AG09319 (cell line): ENCODE results near the gene SORL1.
A peak's percentile ranks its signal among the peaks of the same experiment; 100 is the strongest.

Experiments used
- DNase-seq: peaks from one replicate; pipeline ENCODE4 v3.0.0-alpha.2; 2010; ENCODE audit warnings: low read depth; ENCODE audit errors: extremely low read depth
- TF ChIP-seq, protein P1 (sequence below): IDR thresholded peaks from 2 replicates; pipeline ENCODE4 v1.5.1; 2011; ENCODE audit warnings: low read depth, mild to moderate bottlenecking, inconsistent platforms, low read length, moderate library complexity

Gene SORL1

DNA sequence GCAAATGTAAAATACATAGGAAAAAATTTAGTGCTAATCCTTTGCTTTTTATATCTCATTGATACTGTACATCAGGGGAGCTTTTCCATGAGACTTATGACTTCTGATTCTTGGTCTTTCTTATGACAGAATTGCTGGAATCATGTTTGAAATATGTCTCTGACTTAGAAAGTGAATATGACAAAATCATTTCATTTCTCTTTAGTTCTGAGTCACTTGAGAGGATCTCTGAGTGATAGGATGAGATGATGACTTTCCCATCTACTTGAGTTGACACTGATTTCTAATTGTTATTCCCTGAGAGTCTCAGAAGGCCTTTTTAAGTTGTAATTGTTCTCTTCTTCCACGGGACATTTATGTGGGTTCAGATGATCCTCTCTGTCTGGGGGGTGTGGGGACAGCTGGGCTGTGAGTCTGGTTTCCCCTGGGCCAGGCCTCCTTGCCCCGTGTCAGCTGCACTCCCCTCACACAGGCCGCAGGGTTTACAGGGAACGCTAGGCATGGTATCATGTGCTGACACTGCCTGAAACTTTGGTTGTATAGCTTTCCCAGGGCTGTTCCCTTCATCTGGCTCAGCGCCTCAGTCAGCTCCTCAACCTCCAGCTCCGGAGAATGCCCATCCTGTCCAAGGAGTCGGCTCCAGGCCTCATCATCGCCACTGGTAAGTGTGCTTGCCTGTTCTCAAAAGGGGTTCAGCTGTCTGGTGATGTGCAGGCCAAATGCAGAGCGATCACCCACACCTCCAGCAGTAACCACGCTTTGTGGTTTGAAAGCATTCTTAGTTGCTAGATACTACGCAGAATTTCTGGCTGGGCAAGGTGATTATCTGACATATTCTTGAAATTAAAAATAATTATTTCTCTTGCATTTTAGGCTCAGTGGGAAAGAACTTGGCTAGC is 70.2 kb downstream of the SORL1 start:
- TF ChIP-seq, protein P1, sequence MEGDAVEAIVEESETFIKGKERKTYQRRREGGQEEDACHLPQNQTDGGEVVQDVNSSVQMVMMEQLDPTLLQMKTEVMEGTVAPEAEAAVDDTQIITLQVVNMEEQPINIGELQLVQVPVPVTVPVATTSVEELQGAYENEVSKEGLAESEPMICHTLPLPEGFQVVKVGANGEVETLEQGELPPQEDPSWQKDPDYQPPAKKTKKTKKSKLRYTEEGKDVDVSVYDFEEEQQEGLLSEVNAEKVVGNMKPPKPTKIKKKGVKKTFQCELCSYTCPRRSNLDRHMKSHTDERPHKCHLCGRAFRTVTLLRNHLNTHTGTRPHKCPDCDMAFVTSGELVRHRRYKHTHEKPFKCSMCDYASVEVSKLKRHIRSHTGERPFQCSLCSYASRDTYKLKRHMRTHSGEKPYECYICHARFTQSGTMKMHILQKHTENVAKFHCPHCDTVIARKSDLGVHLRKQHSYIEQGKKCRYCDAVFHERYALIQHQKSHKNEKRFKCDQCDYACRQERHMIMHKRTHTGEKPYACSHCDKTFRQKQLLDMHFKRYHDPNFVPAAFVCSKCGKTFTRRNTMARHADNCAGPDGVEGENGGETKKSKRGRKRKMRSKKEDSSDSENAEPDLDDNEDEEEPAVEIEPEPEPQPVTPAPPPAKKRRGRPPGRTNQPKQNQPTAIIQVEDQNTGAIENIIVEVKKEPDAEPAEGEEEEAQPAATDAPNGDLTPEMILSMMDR, result no peak
- DNase-seq, result no peak

DNA sequence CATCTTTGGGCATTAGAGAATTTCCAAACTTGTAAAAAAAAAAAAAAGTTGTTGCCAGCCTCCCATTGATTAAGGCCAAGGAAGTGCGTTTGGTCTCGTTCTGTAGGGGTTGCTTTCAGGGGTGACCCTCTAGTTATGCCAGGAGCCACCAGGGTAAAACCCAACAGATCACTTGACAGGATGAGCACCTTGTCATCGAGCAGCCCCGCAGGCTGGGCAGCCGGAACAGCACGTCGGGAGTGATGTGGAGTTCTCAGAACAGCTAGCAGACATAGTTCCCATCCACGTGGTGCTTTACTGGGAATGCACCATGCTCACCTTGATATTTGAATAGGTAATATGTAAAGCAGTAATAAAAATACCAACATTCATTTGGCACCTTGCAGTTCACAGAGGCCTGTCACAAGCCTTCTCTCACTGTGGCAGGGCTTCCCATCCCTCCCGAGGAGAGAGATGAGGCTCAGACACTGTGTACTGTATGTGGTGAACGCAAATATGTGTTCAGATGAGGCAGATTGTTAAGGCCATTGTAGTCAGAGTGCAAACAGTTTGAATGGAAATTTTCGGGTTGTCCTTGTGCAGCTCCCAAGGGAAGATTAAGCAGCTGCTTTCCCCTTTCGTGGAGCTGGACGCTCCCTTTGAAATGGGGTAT is 71.6 kb downstream of the SORL1 start:
- no peak for DNase-seq
- TF ChIP-seq, protein P1, result no peak

DNA sequence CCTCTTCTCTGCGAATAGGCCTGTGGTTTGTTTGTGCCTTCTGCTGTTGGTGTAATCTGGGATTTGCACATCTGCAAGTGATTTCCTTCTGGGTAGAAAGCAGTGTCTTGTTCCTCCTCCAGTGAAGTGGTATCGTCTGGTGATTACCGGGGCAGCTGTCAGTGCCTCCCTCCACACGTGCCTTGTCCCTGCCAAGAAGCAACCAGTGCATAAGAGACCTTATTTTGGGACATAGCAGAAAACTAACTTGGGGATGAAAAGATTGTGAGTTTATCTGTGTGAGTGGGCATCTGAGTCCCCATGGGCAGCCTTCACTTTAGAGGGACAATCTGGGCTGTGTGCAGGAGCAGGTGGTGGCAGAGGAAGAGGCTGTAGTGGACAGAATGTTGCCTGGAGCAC is 72.1 kb downstream of the SORL1 start:
- peak; percentile 10 for DNase-seq
- TF ChIP-seq, protein P1, result no peak

DNA sequence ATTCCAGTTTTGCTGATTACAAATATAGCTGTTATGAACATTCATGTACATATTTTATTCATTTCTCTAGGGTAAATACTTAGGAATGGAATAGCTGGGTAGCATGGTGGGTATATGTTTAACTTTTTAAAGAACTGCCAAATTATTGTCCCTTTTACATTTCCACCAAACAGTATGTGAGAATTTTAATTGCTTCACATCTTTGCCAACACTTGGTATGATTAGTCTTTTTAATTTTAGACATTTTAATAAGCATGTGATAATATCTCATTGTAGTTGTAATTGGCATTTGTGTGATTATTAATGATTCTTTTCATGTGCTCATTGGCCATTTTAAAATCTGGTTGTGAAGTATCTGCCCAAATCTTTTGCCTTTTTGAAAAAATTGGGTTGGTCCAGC is 73.3 kb downstream of the SORL1 start:
- DNase-seq, result no peak
- TF ChIP-seq, protein P1, result no peak

DNA sequence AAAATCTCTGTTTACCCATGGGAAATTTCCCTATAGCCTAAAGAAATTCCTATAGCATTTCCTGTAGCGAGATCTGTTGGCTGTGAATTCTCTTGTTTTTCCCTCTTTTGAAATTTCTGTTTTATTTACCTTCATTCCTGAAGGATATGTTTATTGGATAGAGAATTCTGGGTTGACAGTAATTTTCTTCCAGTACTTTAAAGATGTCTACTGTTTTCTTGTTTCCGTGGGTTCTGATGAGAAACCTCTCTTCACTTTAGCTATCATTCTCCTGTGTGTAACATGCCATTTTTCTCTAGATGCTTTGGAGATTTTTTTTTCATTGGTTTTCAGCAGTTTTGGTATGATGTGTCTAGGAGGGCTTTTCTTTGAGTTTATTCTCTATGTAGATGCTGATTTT is 78.1 kb downstream of the SORL1 start:
- TF ChIP-seq, protein P1, result no peak
- no peak for DNase-seq

DNA sequence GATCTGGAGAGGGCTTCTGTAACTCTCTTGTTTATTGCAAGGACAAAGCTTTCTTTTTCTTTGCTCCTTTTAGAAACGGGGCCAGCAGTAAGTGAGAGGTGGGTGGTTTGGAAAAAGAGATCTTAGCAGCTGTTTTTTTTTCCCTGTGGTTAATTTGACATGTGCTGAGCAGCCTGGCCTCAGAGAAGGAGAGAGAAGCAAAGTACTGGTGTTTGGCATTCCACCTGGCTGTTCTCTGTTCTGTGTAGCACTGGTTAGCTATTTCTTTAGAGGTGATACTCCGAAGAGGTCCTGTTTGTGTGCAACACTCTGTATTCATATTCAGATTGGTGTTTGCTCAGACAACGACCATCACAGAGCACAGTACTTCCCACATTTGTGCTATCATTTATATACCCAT is 81.5 kb downstream of the SORL1 start:
- DNase-seq, result no peak
- TF ChIP-seq, protein P1, result no peak
